Right atrium auricular region (tissue), 2 donors: Measurements from ENCODE around the gene TMPRSS6. TPM values are rescaled to one million over a fixed set of nuclear protein-coding genes. Genes with fewer than 3 reads are reported as not detected.

Experiments
- DNase-seq: peaks from one replicate; pipeline ENCODE4 v3.0.0-alpha.2; 2019; ENCODE audit warnings: low spot score
- H3K27ac ChIP-seq, 2 donors: fragments of 200-600 bp; sonication (generic); 1 replicate in 1 of 2; 2 replicates in 1 of 2; pipeline ENCODE4 v1.5.1; 2016 to 2019
- H3K27me3 ChIP-seq, 2 donors: fragments of 200-600 bp; sonication (generic); one replicate each; pipeline versions ENCODE4 v1.5.1 to v1.6.0; 2017 to 2019
- H3K36me3 ChIP-seq: fragments of 200-600 bp; sonication (generic); one replicate; pipeline ENCODE4 v1.5.1; 2016
- H3K4me1 ChIP-seq, 2 donors: fragments of 200-600 bp; sonication (generic); one replicate each; pipeline versions ENCODE4 v1.5.1 to v1.6.0; 2017 to 2019
- H3K4me3 ChIP-seq, 2 donors: fragments of 200-600 bp; sonication (generic); 1 replicate in 1 of 2; 2 replicates in 1 of 2; pipeline ENCODE4 v1.5.1; 2017 to 2019; ENCODE audit warnings: mild to moderate bottlenecking in 1 of 2, moderate library complexity in 1 of 2
- H3K9me3 ChIP-seq, 2 donors: fragments of 200-600 bp; sonication (generic); one replicate each; pipeline ENCODE4 v1.5.1; 2019
- total RNA-seq, 2 donors: library from RNA; depleted of rRNA; stranded (reverse); fragments of >200 nt; gene quantifications; one replicate each; pipeline ENCODE4 v1.1.0, GENCODE V29; 2016
- TF ChIP-seq, protein P1 (sequence below), 2 donors: fragments of 200-600 bp; sonication (generic); IDR thresholded peaks; one replicate each; pipeline ENCODE4 v1.5.1; 2019; ENCODE audit warnings: antibody characterized with exemption in 2 of 2

The TMPRSS6 gene
- total RNA-seq, 2 donors from 2014 or later: not detected

DNA sequence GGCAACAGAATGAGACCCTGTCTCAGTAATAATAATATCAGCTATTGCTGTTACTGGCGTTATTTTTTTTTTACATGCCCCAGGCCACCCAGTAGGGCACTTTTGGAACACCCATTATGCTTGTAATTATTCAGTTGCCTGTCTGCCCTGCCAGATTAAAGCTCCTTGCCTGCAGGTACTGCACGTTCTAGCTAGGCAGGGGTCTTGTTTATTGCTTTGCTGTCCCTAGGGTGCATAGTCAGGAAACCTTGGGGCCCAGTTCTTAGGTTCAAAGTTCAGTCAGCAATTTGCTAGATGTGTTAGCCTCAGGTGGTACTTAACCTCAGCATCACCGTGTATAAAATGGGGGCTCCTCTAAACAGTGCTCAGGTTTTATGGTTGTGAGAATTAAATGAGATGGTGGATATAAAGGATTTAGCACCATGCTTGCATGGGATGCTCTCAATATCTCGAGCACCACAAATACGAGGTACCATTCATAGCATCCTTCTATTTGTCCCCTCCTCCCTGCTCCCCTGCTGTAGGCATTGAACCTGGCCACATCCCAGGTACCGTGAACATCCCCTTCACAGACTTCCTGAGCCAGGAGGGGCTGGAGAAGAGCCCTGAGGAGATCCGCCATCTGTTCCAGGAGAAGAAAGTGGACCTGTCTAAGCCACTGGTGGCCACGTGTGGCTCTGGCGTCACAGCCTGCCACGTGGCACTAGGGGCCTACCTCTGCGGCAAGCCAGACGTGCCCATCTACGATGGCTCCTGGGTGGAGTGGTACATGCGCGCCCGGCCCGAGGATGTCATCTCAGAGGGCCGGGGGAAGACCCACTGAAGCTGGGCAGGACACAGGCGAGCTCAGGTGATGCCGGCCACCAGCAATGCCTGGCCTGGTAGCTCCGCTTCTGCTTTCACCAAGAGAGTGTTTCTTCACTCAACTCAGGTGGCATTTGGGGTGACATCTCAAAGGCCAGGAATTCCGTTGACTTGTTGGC is 80.5 kb downstream of the TMPRSS6 start:
- Histone ChIP-seq H3K36me3 (peaks cover 42% of the 10 kb centered on the region), H3K4me1 (peaks cover 0 to 20% of the 10 kb centered on the region in 2 donors), H3K27ac (no peak overlapping the region), H3K4me3 (no peak overlapping the region), H3K9me3 (no peaks in the 10 kb centered on the region), H3K27me3 (no peaks in the 10 kb centered on the region)
- DNase-seq: no peak
- TF ChIP-seq, protein P1, sequence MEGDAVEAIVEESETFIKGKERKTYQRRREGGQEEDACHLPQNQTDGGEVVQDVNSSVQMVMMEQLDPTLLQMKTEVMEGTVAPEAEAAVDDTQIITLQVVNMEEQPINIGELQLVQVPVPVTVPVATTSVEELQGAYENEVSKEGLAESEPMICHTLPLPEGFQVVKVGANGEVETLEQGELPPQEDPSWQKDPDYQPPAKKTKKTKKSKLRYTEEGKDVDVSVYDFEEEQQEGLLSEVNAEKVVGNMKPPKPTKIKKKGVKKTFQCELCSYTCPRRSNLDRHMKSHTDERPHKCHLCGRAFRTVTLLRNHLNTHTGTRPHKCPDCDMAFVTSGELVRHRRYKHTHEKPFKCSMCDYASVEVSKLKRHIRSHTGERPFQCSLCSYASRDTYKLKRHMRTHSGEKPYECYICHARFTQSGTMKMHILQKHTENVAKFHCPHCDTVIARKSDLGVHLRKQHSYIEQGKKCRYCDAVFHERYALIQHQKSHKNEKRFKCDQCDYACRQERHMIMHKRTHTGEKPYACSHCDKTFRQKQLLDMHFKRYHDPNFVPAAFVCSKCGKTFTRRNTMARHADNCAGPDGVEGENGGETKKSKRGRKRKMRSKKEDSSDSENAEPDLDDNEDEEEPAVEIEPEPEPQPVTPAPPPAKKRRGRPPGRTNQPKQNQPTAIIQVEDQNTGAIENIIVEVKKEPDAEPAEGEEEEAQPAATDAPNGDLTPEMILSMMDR (IDR thresholded peaks at IDR 0.05): no peak

DNA sequence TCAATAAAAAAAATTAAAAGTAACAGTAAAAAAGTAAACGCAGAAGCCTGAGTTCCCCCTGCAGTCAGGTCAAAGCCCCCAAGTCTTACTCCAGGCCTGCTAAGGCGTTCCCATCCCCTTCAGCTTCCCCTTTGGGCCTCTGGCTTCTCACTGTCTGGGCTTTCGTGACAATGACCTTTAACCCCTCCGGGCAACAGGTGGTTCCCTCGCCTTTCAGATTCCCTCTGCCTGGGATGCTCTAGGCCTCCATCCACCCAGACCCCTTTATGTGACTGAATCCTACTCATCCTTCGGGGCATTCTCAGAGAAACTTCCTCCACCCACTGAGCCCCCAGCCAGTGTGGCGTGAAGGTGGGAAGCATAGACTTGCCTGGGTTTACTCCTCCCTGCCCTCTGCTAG is 82.0 kb downstream of the TMPRSS6 start:
- no peaks in the 10 kb centered on the region for H3K27me3 ChIP-seq
- TF ChIP-seq, protein P1 (IDR thresholded peaks at IDR 0.05): no peak
- DNase-seq: no peak
- peaks cover 42% of the 10 kb centered on the region for H3K36me3 ChIP-seq
- peaks cover 0 to 35% of the 10 kb centered on the region in 2 donors for H3K4me1 ChIP-seq
- no peaks in the 10 kb centered on the region for H3K9me3 ChIP-seq
- no peak overlapping the region for H3K27ac ChIP-seq
- no peak overlapping the region for H3K4me3 ChIP-seq

DNA sequence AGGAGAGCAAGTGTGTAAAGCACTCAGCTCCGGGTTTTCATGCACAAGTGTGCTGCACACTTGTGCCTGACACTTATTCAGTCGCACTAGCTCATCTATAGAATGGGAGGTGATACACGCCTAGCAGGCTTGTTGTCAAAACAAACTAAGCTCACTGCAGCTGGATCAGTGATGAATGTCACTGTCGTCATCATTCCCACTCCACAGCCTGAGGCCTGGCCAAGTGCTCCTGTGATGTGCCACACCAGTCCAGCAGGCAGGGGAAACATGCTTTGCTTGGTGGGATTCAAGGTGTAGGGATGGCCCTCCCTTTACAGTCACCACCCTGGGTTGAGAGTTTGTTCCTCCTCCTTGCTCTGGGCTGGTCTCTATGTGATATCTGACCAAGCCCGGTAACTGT is 83.2 kb downstream of the TMPRSS6 start:
- peaks cover 42% of the 10 kb centered on the region for H3K36me3 ChIP-seq
- H3K27me3 ChIP-seq: no peaks in the 10 kb centered on the region
- TF ChIP-seq, protein P1 (IDR thresholded peaks at IDR 0.05): no peak
- H3K27ac ChIP-seq: peak overlapping the region; percentile 55 to 63
- H3K4me1 ChIP-seq: peaks cover 0 to 47% of the 10 kb centered on the region in 2 donors
- H3K9me3 ChIP-seq: no peaks in the 10 kb centered on the region
- no peak overlapping the region for H3K4me3 ChIP-seq
- DNase-seq: no peak

GRCh38 chr22:37025500-37026070 is 83.9 kb downstream of the TMPRSS6 start:
- no peak overlapping the region for H3K27ac ChIP-seq
- H3K4me1 ChIP-seq: peaks cover 0 to 54% of the 10 kb centered on the region in 2 donors
- TF ChIP-seq, protein P1 (IDR thresholded peaks at IDR 0.05): no peak
- no peak for DNase-seq
- no peak overlapping the region for H3K4me3 ChIP-seq
- H3K27me3 ChIP-seq: no peaks in the 10 kb centered on the region
- no peaks in the 10 kb centered on the region for H3K9me3 ChIP-seq
- H3K36me3 ChIP-seq: peaks cover 42% of the 10 kb centered on the region

DNA sequence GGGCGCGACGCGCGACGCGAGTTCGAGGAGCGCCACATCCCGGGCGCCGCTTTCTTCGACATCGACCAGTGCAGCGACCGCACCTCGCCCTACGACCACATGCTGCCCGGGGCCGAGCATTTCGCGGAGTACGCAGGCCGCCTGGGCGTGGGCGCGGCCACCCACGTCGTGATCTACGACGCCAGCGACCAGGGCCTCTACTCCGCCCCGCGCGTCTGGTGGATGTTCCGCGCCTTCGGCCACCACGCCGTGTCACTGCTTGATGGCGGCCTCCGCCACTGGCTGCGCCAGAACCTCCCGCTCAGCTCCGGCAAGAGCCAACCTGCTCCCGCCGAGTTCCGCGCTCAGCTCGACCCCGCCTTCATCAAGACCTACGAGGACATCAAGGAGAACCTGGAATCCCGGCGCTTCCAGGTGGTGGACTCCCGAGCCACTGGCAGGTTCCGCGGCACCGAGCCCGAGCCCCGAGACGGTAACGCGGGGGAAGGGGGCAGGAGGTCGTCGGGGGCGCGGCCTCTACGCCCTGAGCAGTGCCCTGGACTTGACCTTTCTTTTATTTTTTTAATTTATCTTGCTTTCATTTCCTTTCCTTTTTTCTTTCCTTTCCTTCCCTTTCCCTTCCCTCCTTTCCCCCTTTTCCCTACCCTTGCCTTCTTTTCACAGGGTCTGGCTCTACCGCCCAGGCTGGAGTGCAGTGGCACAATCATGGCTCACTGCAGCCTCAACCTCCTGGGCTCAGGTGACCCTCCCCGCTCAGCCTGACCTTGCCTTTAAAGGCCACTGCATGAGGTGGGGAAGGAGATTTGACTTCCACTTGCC is 85.0 kb downstream of the TMPRSS6 start:
- Histone ChIP-seq H3K36me3 (peaks cover 34% of the 10 kb centered on the region), H3K4me3 (no peak overlapping the region), H3K27ac (no peak overlapping the region), H3K27me3 (no peaks in the 10 kb centered on the region), H3K4me1 (peaks cover 0 to 60% of the 10 kb centered on the region in 2 donors), H3K9me3 (no peaks in the 10 kb centered on the region)
- TF ChIP-seq, protein P1 (IDR thresholded peaks at IDR 0.05): no peak
- no peak for DNase-seq
